BLaER1 treated with 17β-estradiol and CSF1 and Interleukin-3, amounts not matched to agents 10 nM and 100 nM (cell line): ENCODE results near the gene KCNIP4.

Source experiments
- H3K27ac ChIP-seq, 11 experiments: shearing (Covaris generic); formaldehyde crosslinking; 2 replicates each; pipeline ENCODE4 v1.8.1; 2022
- H3K27me3 ChIP-seq, 11 experiments: shearing (Covaris generic); formaldehyde crosslinking; 2 replicates each; pipeline ENCODE4 v1.8.1; 2022
- H3K36me3 ChIP-seq, 11 experiments: shearing (Covaris generic); formaldehyde crosslinking; 2 replicates each; pipeline ENCODE4 v1.8.1; 2022
- H3K4me1 ChIP-seq, 10 experiments: shearing (Covaris generic); formaldehyde crosslinking; 2 replicates each; pipeline ENCODE4 v1.8.1; 2022
- H3K4me2 ChIP-seq, 11 experiments: shearing (Covaris generic); formaldehyde crosslinking; 2 replicates each; pipeline ENCODE4 v1.8.1; 2022
- H3K4me3 ChIP-seq, 10 experiments: shearing (Covaris generic); formaldehyde crosslinking; 2 replicates each; pipeline ENCODE4 v1.8.1; 2022
- H3K9ac ChIP-seq, 11 experiments: shearing (Covaris generic); formaldehyde crosslinking; 2 replicates each; pipeline ENCODE4 v1.8.1; 2022
- H3K9me3 ChIP-seq, 11 experiments: shearing (Covaris generic); formaldehyde crosslinking; replicated peaks in 1 of 11; 2 replicates each; pipeline ENCODE4 v1.8.1; 2022
- H4K20me1 ChIP-seq, 11 experiments: shearing (Covaris generic); formaldehyde crosslinking; 2 replicates each; pipeline ENCODE4 v1.8.1; 2022
- Cebpa-rat ChIP-seq, 11 experiments: shearing (Covaris generic); IDR thresholded peaks; 2 replicates each; pipeline ENCODE4 v1.8.1; 2022

The KCNIP4 gene

DNA sequence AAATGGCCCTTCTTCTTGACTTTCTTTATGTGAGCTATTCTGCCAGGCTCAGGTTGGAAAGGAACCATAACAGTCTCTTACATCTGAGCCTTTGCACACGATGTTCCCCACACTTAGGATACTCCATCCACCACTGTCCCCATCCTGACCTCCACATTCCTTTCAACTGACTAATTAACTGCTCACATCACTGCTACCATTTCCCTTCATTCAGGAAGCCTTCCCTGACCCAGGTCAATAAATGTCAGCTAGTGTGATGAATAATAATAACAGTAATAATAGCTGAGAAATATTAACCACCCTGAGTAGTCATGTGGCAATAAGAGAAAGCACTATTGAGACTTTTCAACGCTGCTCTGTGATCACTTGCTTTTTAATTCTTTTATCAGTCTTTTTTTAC is 291.7 kb downstream of the KCNIP4 start:
- no peaks in the 10 kb centered on the region for H3K36me3 ChIP-seq
- H4K20me1 ChIP-seq, result no peaks in the 10 kb centered on the region
- no peak overlapping the region for H3K27ac ChIP-seq
- no peaks in the 10 kb centered on the region for H3K9me3 ChIP-seq
- no peak overlapping the region for H3K4me3 ChIP-seq
- H3K4me1 ChIP-seq, result no peaks in the 10 kb centered on the region
- no peak overlapping the region for H3K9ac ChIP-seq
- H3K4me2 ChIP-seq, result no peak overlapping the region
- no peak for TF ChIP-seq Cebpa-rat (IDR thresholded peaks at IDR 0.05)
- H3K27me3 ChIP-seq, result no peaks in the 10 kb centered on the region

DNA sequence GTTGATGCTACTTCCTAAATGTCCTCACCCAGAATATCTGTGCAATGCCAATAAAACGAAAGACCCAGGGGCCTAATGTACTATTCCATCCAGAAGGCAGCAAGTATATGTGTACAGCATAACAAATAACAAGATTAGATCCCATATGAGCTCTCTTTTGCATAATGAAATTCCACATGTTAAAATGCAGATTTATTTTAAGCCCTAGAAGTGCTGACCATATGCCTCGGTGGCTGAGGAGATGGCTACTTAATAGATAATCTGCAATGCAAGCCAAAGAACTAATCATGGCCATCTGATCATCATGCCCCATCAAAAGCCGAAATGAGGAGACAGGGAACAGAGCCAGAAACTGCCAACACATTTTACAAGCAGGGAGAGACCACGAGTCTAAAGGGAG is 293.5 kb downstream of the KCNIP4 start:
- Histone ChIP-seq H3K9me3 (no peaks in the 10 kb centered on the region), H3K36me3 (no peaks in the 10 kb centered on the region), H3K27me3 (no peaks in the 10 kb centered on the region), H3K4me2 (no peak overlapping the region), H3K9ac (no peak overlapping the region), H3K4me1 (no peaks in the 10 kb centered on the region), H3K4me3 (no peak overlapping the region), H3K27ac (no peak overlapping the region), H4K20me1 (no peaks in the 10 kb centered on the region)
- TF ChIP-seq Cebpa-rat (IDR thresholded peaks at IDR 0.05), result no peak

DNA sequence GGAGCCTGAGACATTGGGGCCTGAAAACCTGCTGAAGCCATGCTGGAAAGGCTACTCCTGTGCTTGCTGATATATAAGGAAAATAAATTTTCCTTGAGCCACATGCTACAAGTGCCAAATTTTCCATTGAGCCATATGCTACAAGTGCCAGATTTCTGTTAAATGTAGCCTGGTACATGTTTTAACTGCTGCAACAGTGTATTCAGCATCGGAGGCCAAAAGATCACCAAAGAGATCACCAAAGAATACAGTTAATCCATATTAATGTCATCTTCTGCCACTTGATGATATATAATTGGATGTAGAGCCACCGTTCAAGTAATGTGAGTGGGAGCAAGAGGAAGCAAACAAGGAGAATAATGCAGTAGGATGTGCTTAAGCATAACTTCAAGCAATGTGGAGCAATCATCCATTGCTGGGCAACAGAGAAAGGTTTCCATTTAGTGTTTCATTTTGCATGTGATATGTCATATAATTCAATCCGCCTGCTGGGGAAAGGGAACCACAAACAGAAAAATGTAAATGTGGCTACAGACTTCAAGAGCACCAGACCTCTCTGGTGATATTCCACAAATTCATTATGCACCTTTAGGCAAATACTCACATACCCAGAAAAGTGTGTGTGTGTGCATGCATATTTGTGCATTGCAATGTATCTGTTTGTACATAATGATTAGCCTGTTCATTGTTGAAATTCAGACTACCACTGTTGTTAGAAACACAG is 295.9 kb downstream of the KCNIP4 start:
- Histone ChIP-seq H3K9me3 (no peaks in the 10 kb centered on the region), H4K20me1 (no peaks in the 10 kb centered on the region), H3K36me3 (no peaks in the 10 kb centered on the region), H3K4me3 (no peak overlapping the region), H3K9ac (no peak overlapping the region), H3K4me1 (no peaks in the 10 kb centered on the region), H3K4me2 (no peak overlapping the region), H3K27ac (no peak overlapping the region), H3K27me3 (no peaks in the 10 kb centered on the region)
- no peak for TF ChIP-seq Cebpa-rat (IDR thresholded peaks at IDR 0.05)

DNA sequence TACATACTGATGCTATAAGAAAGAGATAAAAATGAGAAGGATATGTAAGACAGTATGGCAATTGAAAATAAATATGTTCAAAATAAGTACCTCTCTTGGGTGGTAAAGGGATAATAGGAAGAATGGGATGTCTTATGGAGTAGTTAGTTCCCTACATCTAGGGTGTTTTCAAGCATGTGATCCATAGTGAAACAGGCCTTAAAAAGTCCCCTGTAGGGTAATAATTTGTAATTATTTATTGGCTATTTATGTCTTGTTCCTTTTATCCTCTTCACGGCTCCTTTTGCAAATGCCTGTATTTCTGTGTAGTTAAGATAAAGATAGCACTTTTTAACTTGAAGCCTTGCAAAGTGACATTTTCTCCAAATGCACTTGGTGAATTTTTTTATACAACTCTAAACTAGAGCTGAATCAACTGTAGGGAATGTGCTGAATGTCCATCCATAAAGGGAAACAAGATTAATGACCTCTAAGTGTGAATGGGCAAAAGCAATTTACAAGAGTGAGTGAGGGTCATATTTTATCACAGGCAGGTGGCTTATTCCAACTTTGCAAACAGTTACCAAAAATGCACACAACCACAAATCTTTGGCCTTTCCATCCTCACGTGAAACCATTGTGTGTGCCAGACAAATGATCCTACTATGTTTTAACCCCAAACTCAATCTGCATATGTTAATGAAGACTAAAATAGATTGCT is 299.0 kb downstream of the KCNIP4 start:
- Histone ChIP-seq H3K4me1 (no peaks in the 10 kb centered on the region), H4K20me1 (no peaks in the 10 kb centered on the region), H3K9me3 (no peaks in the 10 kb centered on the region), H3K36me3 (no peaks in the 10 kb centered on the region), H3K27me3 (no peaks in the 10 kb centered on the region), H3K4me3 (no peak overlapping the region), H3K27ac (no peak overlapping the region), H3K4me2 (no peak overlapping the region), H3K9ac (no peak overlapping the region)
- TF ChIP-seq Cebpa-rat (IDR thresholded peaks at IDR 0.05), result no peak

DNA sequence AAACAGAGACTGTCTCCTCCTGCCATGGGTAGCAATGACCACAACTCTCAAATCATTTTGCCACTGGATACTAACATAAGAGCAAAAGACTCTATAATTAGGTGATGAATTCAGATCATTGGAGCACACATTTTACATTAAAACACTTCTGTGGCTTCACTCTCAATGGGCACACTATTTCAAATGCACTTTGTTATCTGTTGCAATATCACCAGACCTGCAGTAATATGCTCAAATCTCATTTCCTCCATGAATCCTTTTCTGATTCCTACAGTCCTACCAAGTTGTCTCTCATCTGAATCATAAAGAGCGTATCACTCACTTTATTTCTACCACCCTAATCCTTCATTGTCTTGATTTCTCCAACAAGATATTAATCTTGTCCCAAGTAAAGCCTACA is 302.8 kb downstream of the KCNIP4 start:
- H3K4me3 ChIP-seq, result no peak overlapping the region
- H3K4me1 ChIP-seq, result no peaks in the 10 kb centered on the region
- no peak overlapping the region for H3K27ac ChIP-seq
- no peak overlapping the region for H3K9ac ChIP-seq
- no peaks in the 10 kb centered on the region for H3K9me3 ChIP-seq
- H4K20me1 ChIP-seq, result no peaks in the 10 kb centered on the region
- TF ChIP-seq Cebpa-rat (IDR thresholded peaks at IDR 0.05), result no peak
- H3K27me3 ChIP-seq, result no peaks in the 10 kb centered on the region
- H3K4me2 ChIP-seq, result no peak overlapping the region
- H3K36me3 ChIP-seq, result no peaks in the 10 kb centered on the region

DNA sequence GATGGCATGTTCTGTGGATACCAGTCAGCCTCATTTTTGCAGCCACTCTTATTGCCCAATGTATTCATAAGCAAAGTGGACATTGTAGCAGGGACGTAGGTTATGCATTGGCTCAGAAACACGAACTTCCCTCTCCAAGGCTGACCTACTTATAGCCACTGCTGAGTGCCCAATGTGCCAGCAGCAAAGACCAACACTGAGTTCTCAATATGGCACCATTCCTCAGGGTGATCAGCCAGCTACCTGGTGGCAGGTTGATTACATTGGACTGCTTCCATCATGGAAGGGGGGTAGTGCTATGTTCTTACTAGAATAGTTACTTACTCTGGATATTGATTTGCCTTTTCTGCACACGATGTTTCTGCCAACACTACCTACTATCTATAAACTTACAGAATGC is 306.9 kb downstream of the KCNIP4 start:
- no peak overlapping the region for H3K4me2 ChIP-seq
- H4K20me1 ChIP-seq, result no peaks in the 10 kb centered on the region
- no peaks in the 10 kb centered on the region for H3K27me3 ChIP-seq
- no peak overlapping the region for H3K27ac ChIP-seq
- H3K4me3 ChIP-seq, result no peak overlapping the region
- no peak overlapping the region for H3K9ac ChIP-seq
- H3K9me3 ChIP-seq, result no peaks in the 10 kb centered on the region
- no peaks in the 10 kb centered on the region for H3K4me1 ChIP-seq
- no peaks in the 10 kb centered on the region for H3K36me3 ChIP-seq
- TF ChIP-seq Cebpa-rat (IDR thresholded peaks at IDR 0.05), result no peak

DNA sequence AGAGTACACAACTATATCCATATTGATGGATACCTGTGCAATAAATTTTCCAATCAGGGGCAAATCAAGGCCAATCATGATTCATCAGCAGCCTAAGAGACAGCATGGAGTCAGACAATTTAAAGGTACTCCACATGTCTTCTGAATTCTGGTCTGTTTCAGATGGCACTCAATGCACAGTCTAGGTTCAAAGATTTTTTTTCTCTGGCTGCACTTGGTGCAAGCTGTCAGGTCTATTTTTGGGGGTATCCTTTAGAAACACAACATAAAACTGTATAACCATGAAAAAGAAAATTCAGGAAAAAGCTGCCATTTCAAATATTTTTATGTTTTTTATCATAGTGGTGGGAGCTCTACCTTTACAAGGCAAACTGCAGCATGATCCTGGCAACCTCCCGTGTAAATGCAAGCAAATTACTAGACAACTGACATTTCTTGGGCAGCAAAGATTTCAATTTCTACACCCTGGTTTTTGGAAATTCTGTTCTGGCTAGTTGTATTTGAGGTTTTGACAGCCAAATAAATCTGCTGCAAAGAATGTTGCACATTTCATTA is 310.3 kb downstream of the KCNIP4 start:
- Histone ChIP-seq H3K27me3 (no peaks in the 10 kb centered on the region), H3K9ac (no peak overlapping the region), H3K27ac (no peak overlapping the region), H3K4me3 (no peak overlapping the region), H3K4me2 (no peak overlapping the region), H4K20me1 (no peaks in the 10 kb centered on the region), H3K4me1 (no peaks in the 10 kb centered on the region), H3K9me3 (no peaks in the 10 kb centered on the region), H3K36me3 (no peaks in the 10 kb centered on the region)
- TF ChIP-seq Cebpa-rat (IDR thresholded peaks at IDR 0.05), result no peak

DNA sequence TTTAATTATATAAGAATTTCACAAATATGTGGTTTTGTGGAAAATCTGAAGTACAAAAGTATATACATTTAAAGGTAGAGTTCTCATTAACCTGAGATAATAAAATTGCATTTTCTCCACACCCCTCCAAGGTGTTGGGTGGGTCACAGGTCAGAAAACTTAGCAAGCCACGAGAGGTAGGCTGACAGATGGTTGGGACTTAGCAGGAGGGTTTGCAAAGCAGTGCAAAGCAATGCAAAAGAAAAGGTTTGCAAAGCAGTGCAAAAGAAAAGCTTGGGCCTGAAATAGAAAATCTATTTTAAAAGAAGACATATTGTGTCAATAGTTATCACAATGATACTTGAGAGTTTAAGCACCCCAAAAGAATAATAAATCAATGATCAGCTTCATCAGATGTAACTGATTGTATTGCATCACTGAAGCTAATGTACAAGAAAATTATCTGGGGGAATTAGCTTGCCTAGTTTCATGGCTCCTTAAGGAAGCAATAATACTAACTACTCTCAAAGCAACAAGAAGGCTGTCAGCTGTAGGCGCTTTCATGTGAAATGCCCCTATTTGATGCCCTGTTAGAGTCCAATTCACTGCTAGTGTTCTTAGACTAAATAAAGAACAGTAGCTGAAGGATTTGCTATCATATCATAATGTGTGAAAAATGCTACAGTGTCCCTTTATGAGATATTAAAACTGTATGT is 319.5 kb downstream of the KCNIP4 start:
- Histone ChIP-seq H3K4me3 (no peak overlapping the region), H3K27ac (no peak overlapping the region), H3K4me1 (no peaks in the 10 kb centered on the region), H3K36me3 (no peaks in the 10 kb centered on the region), H3K4me2 (no peak overlapping the region), H3K27me3 (no peaks in the 10 kb centered on the region), H3K9me3 (no peaks in the 10 kb centered on the region), H4K20me1 (no peaks in the 10 kb centered on the region), H3K9ac (no peak overlapping the region)
- TF ChIP-seq Cebpa-rat (IDR thresholded peaks at IDR 0.05), result no peak

DNA sequence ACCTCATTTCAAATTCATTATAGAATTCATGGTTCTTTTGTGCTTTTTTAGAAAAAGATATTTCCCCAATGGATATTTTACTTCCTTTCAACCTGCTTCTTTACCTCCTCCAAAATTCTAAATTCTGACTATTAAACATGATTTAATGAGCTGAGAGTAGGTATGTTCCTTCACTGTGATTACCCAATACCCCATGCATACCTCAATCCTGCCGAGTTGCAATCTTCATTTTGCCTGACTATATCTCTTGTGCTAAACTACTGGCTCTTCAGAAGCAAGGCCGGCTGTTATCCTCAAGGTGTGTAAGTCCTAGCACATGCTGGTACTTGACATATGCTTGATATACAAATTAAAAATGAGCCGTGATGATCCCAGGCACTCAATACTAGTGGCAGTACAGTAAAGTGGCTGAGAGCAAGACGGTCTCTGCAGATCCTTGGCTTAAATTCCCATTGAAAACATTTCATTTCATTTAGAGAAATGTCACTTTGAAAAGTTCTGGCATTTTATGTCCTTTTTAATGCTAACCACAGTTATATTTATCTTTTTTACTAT is 320.4 kb downstream of the KCNIP4 start:
- Histone ChIP-seq H3K4me3 (no peak overlapping the region), H3K9ac (no peak overlapping the region), H3K4me2 (no peak overlapping the region), H3K27ac (no peak overlapping the region), H3K4me1 (no peaks in the 10 kb centered on the region), H3K27me3 (no peaks in the 10 kb centered on the region), H3K9me3 (no peaks in the 10 kb centered on the region), H3K36me3 (no peaks in the 10 kb centered on the region), H4K20me1 (no peaks in the 10 kb centered on the region)
- no peak for TF ChIP-seq Cebpa-rat (IDR thresholded peaks at IDR 0.05)
